A549 (cell line): Measurements from ENCODE around the gene DYNC1LI2.

ENCODE experiments used
- EHF ChIP-seq: fragments of 250-450 bp; sonication (Bioruptor Pico); IDR thresholded peaks from 2 replicates; pipeline ENCODE4 v1.5.0; 2020; ENCODE audit warnings: mild to moderate bottlenecking
- EP300 ChIP-seq, 2 experiments: fragments of >200 bp; sonication (Bioruptor Twin); formaldehyde crosslinking; IDR thresholded peaks; 2 replicates in 1 of 2; 3 replicates in 1 of 2; pipeline ENCODE4 v1.6.1; 2016 to 2017
- POLR2A ChIP-seq: IDR thresholded peaks from 2 replicates; pipeline ENCODE4 v1.6.1; 2012; ENCODE audit warnings: mild to moderate bottlenecking, low read length
- RARB ChIP-seq: fragments of 250-450 bp; sonication (Bioruptor Pico); IDR thresholded peaks from 2 replicates; pipeline ENCODE4 v1.8.0; 2021; ENCODE audit warnings: mild to moderate bottlenecking, moderate library complexity
- SREBF2 ChIP-seq: fragments of 450-650 bp; IDR thresholded peaks from 2 replicates; pipeline ENCODE4 v1.6.1; 2014; ENCODE audit warnings: mild to moderate bottlenecking, moderate library complexity
- TF ChIP-seq, protein P1 (sequence below): fragments of >200 bp; sonication (Bioruptor Twin); formaldehyde crosslinking; IDR thresholded peaks from 3 replicates; pipeline ENCODE4 v1.6.1; 2016
- TF ChIP-seq, protein P2 (sequence below): fragments of >200 bp; sonication (Bioruptor Twin); formaldehyde crosslinking; IDR thresholded peaks from 3 replicates; pipeline ENCODE4 v1.5.1; 2016
- TF ChIP-seq, protein P3 (sequence below): fragments of 450-650 bp; IDR thresholded peaks from 2 replicates; pipeline ENCODE4 v1.6.1; 2014; ENCODE audit warnings: antibody characterized with exemption
- TF ChIP-seq, protein P4 (sequence below): IDR thresholded peaks from 2 replicates; pipeline ENCODE4 v1.6.1; 2012

DNA sequence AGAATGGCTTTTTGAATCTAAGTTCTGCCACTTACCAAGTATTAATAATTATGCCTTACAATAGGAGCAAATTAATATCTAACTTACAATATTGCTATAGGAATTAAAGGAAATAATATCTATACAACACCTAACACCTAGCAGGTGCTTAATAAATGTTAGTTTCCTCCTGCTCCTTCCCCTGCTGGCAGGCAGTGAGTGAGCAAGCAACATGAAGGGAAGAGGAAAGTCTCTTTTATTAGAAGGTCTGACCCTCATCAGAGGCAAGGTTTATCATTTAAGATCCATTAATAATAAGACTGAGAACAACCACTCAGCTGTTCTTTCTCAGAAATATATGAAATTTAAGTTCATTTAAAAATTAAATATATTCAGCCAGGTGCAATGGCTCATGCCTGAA, 6.7 kb upstream of the DYNC1LI2 start:
- TF ChIP-seq, protein P1, sequence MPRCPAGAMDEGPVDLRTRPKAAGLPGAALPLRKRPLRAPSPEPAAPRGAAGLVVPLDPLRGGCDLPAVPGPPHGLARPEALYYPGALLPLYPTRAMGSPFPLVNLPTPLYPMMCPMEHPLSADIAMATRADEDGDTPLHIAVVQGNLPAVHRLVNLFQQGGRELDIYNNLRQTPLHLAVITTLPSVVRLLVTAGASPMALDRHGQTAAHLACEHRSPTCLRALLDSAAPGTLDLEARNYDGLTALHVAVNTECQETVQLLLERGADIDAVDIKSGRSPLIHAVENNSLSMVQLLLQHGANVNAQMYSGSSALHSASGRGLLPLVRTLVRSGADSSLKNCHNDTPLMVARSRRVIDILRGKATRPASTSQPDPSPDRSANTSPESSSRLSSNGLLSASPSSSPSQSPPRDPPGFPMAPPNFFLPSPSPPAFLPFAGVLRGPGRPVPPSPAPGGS: no peak
- TF ChIP-seq RARB (CRISPR knock-in tag) (no peak), SREBF2 (no peak), EHF (CRISPR knock-in tag) (no peak), POLR2A (no peak), EP300 (IDR thresholded peaks at IDR 0.05) (no peak)
- TF ChIP-seq, protein P2, sequence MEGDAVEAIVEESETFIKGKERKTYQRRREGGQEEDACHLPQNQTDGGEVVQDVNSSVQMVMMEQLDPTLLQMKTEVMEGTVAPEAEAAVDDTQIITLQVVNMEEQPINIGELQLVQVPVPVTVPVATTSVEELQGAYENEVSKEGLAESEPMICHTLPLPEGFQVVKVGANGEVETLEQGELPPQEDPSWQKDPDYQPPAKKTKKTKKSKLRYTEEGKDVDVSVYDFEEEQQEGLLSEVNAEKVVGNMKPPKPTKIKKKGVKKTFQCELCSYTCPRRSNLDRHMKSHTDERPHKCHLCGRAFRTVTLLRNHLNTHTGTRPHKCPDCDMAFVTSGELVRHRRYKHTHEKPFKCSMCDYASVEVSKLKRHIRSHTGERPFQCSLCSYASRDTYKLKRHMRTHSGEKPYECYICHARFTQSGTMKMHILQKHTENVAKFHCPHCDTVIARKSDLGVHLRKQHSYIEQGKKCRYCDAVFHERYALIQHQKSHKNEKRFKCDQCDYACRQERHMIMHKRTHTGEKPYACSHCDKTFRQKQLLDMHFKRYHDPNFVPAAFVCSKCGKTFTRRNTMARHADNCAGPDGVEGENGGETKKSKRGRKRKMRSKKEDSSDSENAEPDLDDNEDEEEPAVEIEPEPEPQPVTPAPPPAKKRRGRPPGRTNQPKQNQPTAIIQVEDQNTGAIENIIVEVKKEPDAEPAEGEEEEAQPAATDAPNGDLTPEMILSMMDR: no peak
- TF ChIP-seq, protein P3, sequence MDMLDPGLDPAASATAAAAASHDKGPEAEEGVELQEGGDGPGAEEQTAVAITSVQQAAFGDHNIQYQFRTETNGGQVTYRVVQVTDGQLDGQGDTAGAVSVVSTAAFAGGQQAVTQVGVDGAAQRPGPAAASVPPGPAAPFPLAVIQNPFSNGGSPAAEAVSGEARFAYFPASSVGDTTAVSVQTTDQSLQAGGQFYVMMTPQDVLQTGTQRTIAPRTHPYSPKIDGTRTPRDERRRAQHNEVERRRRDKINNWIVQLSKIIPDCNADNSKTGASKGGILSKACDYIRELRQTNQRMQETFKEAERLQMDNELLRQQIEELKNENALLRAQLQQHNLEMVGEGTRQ: no peak
- TF ChIP-seq, protein P4, sequence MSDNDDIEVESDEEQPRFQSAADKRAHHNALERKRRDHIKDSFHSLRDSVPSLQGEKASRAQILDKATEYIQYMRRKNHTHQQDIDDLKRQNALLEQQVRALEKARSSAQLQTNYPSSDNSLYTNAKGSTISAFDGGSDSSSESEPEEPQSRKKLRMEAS: no peak
